Fibroblast of gingiva (primary cell): ENCODE results near the gene LHX2.

ENCODE experiments used
- DNase-seq: peaks from one replicate; pipeline ENCODE4 v3.0.0-alpha.2; 2011; ENCODE audit warnings: low read depth

The LHX2 gene

DNA sequence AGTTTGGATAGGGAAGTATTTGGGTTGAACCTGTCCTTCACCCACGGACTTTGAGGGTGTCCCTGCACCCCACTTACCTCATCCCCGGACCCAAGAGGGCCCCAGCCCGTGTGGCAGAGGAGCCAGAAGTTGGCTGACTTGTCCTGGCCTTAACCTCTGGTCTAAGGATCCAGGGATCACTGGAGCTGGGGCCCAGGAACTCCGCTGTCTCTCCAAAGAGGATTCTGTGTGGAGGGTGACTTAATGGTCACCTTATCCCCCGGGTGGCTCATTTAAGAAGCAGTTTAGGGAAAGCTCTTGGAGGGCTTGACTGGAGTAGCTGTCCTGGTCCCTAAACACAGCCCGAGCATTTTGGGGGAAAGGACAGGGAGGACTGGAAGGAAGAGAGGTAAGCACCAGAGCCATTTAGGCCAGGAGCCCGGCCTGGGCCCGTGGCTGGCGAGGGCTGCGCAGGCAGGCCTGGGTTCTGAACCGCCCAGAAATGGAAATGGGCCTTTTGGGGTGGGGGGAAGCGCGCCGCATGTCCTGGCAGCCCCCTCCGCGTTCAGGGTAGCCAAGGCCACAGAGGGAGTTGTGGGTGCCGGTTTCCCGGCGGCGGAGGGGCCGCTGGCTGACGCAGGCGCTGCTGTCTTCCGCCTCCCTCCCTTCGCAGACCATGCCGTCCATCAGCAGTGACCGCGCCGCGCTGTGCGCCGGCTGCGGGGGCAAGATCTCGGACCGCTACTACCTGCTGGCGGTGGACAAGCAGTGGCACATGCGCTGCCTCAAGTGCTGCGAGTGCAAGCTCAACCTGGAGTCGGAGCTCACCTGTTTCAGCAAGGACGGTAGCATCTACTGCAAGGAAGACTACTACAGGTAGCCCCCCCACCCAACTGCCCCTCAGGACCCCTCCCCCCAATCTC is 2.0 kb downstream of the LHX2 start:
- no peak for DNase-seq

DNA sequence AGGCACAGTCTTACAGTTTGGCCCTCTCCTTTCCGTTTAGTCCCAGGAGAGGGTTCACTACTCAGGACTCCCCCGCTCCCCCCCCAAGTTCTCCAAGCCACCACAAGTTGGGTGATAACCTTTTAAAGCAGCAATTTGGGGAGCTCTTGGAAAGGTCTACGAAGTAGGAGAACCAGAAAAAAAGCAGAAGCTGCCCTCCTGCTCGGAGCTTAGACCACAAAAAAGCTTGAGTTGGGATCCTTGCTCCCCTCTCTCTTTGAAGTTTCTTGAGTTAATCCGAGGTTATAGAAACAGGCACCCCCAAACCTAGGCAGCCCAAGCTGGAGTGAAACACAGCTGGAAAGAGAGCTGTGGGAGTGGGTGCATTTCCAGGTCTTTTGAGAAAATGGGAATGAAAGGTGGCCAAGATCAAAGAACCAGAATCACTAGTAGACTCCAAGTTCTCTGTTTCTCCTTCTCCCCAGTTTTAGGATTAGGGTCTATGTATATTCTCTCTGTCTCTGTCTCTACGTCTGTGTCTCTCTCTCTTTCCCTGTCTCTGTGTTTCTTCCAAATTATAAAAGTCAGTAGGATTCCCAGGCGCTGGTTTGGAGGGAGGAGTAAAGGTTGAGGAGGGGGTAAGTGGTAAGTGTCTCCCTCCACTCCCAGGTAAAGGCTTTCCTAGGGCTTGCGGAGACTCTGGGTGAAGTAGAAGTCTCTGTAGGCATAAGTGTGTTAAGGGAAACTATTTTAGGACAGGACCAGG is 2.8 kb downstream of the LHX2 start:
- no peak for DNase-seq

DNA sequence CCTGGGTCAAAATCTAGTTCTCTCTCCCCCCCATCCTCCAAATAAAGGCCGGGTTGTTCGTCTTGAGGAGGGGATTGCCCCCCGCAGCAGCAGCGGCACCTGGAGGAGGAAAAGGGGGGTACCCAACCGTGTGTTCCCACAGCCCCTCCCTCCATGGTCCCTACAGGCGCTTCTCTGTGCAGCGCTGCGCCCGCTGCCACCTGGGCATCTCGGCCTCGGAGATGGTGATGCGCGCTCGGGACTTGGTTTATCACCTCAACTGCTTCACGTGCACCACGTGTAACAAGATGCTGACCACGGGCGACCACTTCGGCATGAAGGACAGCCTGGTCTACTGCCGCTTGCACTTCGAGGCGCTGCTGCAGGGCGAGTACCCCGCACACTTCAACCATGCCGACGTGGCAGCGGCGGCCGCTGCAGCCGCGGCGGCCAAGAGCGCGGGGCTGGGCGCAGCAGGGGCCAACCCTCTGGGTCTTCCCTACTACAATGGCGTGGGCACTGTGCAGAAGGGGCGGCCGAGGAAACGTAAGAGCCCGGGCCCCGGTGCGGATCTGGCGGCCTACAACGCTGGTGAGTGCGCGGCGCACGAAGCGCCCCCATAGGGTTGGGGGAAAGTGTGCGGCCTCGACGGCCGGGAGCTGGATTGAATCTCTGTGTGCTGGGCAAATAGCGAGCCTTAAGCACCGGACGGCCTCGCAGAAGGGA is 3.5 kb downstream of the LHX2 start:
- DNase-seq = no peak

DNA sequence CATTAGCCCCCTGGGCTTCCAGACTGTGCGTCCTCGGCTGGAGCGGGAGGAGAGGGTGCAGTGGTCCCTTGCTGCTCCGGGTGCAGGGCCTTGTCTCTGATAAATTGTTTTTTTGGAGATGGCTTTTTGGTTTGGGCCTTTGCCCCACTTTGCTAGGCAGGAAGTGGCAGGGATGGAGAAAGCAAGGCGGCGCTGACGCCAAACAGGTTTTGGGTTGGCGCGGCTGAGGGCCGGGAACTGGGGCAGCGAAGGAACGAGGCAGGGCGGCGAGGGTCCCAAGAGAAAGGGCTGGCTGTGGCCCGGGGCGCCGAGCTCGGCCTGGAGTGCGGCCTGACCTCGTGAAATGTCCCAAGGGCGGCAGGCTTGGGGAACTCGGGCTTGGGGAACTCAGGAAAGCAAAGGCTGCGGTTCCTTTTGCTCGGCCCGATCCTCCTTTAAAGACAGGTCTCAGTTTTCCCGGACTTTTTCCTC is 4.1 kb downstream of the LHX2 start:
- no peak for DNase-seq

- DNase-seq = no peak
These were observed 4.8 kb downstream of the LHX2 start for GRCh38 chr9:124016175-124017050.

- no peak for DNase-seq
These were observed 5.7 kb downstream of the LHX2 start for GRCh38 chr9:124017051-124017928.

- no peak for DNase-seq
These were observed 6.6 kb downstream of the LHX2 start for GRCh38 chr9:124017929-124018729.

- DNase-seq = no peak
These were observed 7.4 kb downstream of the LHX2 start for GRCh38 chr9:124018730-124019697.

- no peak for DNase-seq
These were observed 8.4 kb downstream of the LHX2 start for GRCh38 chr9:124019771-124020519.

GRCh38 chr9:124020520-124021384 is 9.2 kb downstream of the LHX2 start:
- DNase-seq = no peak

- DNase-seq = no peak
These were observed 9.8 kb downstream of the LHX2 start for GRCh38 chr9:124021385-124021769.

GRCh38 chr9:124022201-124023121 is 10.9 kb downstream of the LHX2 start:
- no peak for DNase-seq

GRCh38 chr9:124024107-124024506 is 12.5 kb downstream of the LHX2 start:
- no peak for DNase-seq

- no peak for DNase-seq
These were observed 18.0 kb downstream of the LHX2 start for GRCh38 chr9:124029617-124030016.

GRCh38 chr9:124030969-124031451 is 19.4 kb downstream of the LHX2 start:
- DNase-seq = no peak
